Tracheal epithelial cell (primary cell): ENCODE data around the gene NBEA. TPM values are rescaled to one million over a fixed set of nuclear protein-coding genes. Genes with fewer than 3 reads are reported as not detected.

ENCODE experiments used
- total RNA-seq: library from RNA; depleted of rRNA; stranded (reverse); fragments of >200 nt; gene quantifications from 2 replicates; pipeline ENCODE4 v1.2.1, GENCODE V29; 2014

The NBEA gene
- 1.7 and 2.1 TPM in 2 replicates for total RNA-seq

GRCh38 chr13:34941835-34942731 lies at the start of gene NBEA:
Gene NBEA, plus strand, starts transcription at chr13:34942270. Its CDS starts 551 bp downstream, at chr13:34942821.

GRCh38 chr13:35475960-35476943 lies 534.2 kb downstream of the NBEA start, which contains the start of gene MAB21L1:
Gene MAB21L1, minus strand, starts transcription at chr13:35476689. Its CDS starts 551 bp downstream, at chr13:35476138.

